WTC11 (cell line): Measurements from ENCODE around the gene CFAP100. TPM values are rescaled to one million over a fixed set of nuclear protein-coding genes. Genes with fewer than 3 reads are reported as not detected.
A peak's percentile ranks its signal among the peaks of the same experiment; 100 is the strongest.

Experiments
- ATAC-seq: fragments of 200-7000 bp; cut with Tn5 transposase; 2 replicates; pipeline ENCODE4 v1.10.0; 2021; ENCODE audit warnings: mild to moderate bottlenecking, moderate library complexity
- CTCF ChIA-PET: fragments of 300-600 bp; sonication (Branson Sonifier 250); formaldehyde crosslinking; loops from one replicate; lab custom pipeline; 2021; ENCODE audit warnings: antibody characterized with exemption; lab: Charles Lee
- POLR2A ChIA-PET: fragments of 350-600 bp; sonication (Branson Sonifier 250); formaldehyde crosslinking; loops from one replicate; lab custom pipeline; 2021; ENCODE audit warnings: antibody characterized with exemption; lab: Charles Lee
- DNase-seq: peaks from one replicate; pipeline ENCODE4 v3.0.0; 2021; ENCODE audit warnings: low spot score
- H3K27ac Mint-ChIP-seq: 2 replicates; pipeline ENCODE4 v1.8.0; 2021; ENCODE audit warnings: mixed read lengths
- H3K27me3 Mint-ChIP-seq: 2 replicates; pipeline ENCODE4 v1.8.0; 2021; ENCODE audit warnings: low read depth, mild to moderate bottlenecking, moderate library complexity, mixed read lengths
- H3K36me3 Mint-ChIP-seq: 2 replicates; pipeline ENCODE4 v1.8.0; 2021; ENCODE audit warnings: mixed read lengths
- H3K4me1 Mint-ChIP-seq: 2 replicates; pipeline ENCODE4 v1.8.0; 2022; ENCODE audit warnings: mixed read lengths
- H3K4me3 Mint-ChIP-seq: 2 replicates; pipeline ENCODE4 v1.8.0; 2021; ENCODE audit warnings: mild to moderate bottlenecking, moderate library complexity, mixed read lengths
- H3K9me3 Mint-ChIP-seq: 2 replicates; pipeline ENCODE4 v1.8.0; 2021; ENCODE audit warnings: mixed read lengths
- ATF6 ChIP-seq: sonication (generic); formaldehyde crosslinking; IDR thresholded peaks from 2 replicates; pipeline ENCODE4 v1.8.1; 2023; ENCODE audit warnings: mild to moderate bottlenecking, missing genetic modification reagents
- CBFB ChIP-seq: sonication (generic); formaldehyde crosslinking; IDR thresholded peaks from 2 replicates; pipeline ENCODE4 v1.8.1; 2022; ENCODE audit warnings: mild to moderate bottlenecking, low read depth, missing genetic modification reagents
- CREB1 ChIP-seq: sonication (generic); formaldehyde crosslinking; IDR thresholded peaks from 2 replicates; pipeline ENCODE4 v1.8.0; 2023; ENCODE audit warnings: mild to moderate bottlenecking, missing genetic modification reagents
- E2F5 ChIP-seq: sonication (generic); formaldehyde crosslinking; IDR thresholded peaks from 2 replicates; pipeline ENCODE4 v1.8.1; 2022; ENCODE audit warnings: mild to moderate bottlenecking, moderate library complexity, missing genetic modification reagents
- FOXP1 ChIP-seq: sonication (generic); formaldehyde crosslinking; IDR thresholded peaks from 2 replicates; pipeline ENCODE4 v1.8.0; 2022; ENCODE audit warnings: missing genetic modification reagents, mild to moderate bottlenecking, moderate library complexity, borderline replicate concordance
- FOXP4 ChIP-seq: sonication (generic); formaldehyde crosslinking; IDR thresholded peaks from 2 replicates; pipeline ENCODE4 v1.8.0; 2022; ENCODE audit warnings: mild to moderate bottlenecking, missing genetic modification reagents
- GABPB1 ChIP-seq: sonication (generic); formaldehyde crosslinking; IDR thresholded peaks from 2 replicates; pipeline ENCODE4 v1.8.1; 2023; ENCODE audit warnings: mild to moderate bottlenecking, missing genetic modification reagents
- JAZF1 ChIP-seq: fragments of 250-450 bp; sonication (Bioruptor Pico); IDR thresholded peaks from 2 replicates; pipeline ENCODE4 v1.9.0; 2021; ENCODE audit warnings: moderate library complexity, mild to moderate bottlenecking, inconsistent platforms
- MYBL2 ChIP-seq: sonication (generic); formaldehyde crosslinking; IDR thresholded peaks from 2 replicates; pipeline ENCODE4 v1.8.1; 2023; ENCODE audit warnings: mild to moderate bottlenecking, moderate library complexity, missing genetic modification reagents
- NFATC4 ChIP-seq: fragments of 250-450 bp; sonication (Bioruptor Pico); IDR thresholded peaks from 2 replicates; pipeline ENCODE4 v1.9.0; 2021; ENCODE audit warnings: mild to moderate bottlenecking
- SP1 ChIP-seq: sonication (generic); formaldehyde crosslinking; conservative IDR thresholded peaks from 2 replicates; pipeline ENCODE4 v1.8.1; 2022; ENCODE audit warnings: missing genetic modification reagents
- ZNF232 ChIP-seq: sonication (generic); formaldehyde crosslinking; IDR thresholded peaks from 2 replicates; pipeline ENCODE4 v1.8.0; 2022; ENCODE audit warnings: mild to moderate bottlenecking, missing genetic modification reagents
- ZSCAN18 ChIP-seq: fragments of 250-450 bp; sonication (Bioruptor Pico); IDR thresholded peaks from 2 replicates; pipeline ENCODE4 v2.1.2; 2022; ENCODE audit warnings: mild to moderate bottlenecking, moderate library complexity
- total RNA-seq: library from RNA; stranded (reverse); gene quantifications from 3 replicates; pipeline ENCODE4 v1.2.3, GENCODE V29; 2021
- TF ChIP-seq, protein P1 (sequence below): fragments of 250-450 bp; sonication (Bioruptor Pico); IDR thresholded peaks from 2 replicates; pipeline ENCODE4 v1.9.0; 2021; ENCODE audit warnings: mild to moderate bottlenecking

The CFAP100 gene
- total RNA-seq, 1 experiment from 2014 or later = not detected

GRCh38 chr3:126472277-126473006, 77.7 kb downstream of the CFAP100 start:
- POLR2A ChIA-PET = no interaction called here
- Mint-ChIP-seq H3K9me3 (no peaks in the 10 kb centered on the region), H3K36me3 (peaks cover 39% of the 10 kb centered on the region)
- TF ChIP-seq ZNF232 (CRISPR knock-in tag) (no peak), GABPB1 (peak; percentile 99)
- TF ChIP-seq, protein P1, sequence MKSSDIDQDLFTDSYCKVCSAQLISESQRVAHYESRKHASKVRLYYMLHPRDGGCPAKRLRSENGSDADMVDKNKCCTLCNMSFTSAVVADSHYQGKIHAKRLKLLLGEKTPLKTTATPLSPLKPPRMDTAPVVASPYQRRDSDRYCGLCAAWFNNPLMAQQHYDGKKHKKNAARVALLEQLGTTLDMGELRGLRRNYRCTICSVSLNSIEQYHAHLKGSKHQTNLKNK (CRISPR knock-in tag) = no peak
- TF ChIP-seq, all 79 proteins: peak for 1
- Mint-ChIP-seq H3K4me3 (peak overlapping the region; percentile 89), H3K27ac (peak overlapping the region; percentile 44), H3K4me1 (peaks cover 35% of the 10 kb centered on the region), H3K27me3 (no peaks in the 10 kb centered on the region)
- DNase-seq (no peak), ATAC-seq (no peak)
- CTCF ChIA-PET = interaction anchor here (1.2 kb wide), 1 partner anchor 226 kb away, joined by 3 read pairs; no protein-coding TSS in a partner anchor

DNA sequence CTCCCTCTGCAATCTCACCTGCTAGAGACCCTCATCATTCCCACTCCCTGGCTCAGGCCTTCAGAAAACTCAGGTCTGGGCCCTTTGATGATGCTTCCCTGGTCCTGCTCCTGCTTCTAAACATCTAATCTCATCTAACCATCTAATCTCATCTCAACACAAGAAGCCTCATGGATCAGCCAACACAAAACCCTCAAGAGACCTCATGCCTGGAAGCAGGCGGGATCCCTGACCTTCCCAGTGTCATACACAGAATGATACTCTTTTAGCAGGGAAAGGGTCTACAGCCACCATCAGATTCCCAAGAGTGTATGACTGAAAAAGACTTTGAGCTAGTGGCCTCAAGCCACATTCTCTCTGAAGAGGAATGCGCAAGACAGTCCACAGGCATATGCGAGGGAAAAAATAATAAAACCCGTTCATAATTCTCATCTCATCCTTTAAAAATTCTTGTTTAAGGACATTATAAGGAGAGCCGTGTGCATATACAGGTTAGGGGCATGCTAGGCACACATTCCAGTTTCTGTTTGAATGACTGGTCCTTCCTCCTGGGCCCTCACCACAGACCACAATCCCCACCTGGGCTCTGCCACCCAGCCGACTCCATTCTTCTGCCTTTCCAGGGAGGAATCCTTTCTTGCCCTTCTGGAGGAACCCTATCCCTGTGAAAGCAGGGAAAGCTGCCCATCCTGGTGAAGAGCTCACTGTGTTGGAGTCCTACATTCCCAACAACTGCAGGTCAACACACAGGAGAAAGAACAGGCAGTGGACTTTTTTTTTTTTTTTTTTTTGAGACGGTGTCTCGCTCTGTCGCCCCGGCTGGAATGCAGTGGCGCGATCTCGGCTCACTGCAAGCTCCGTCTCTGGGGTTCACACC, 78.8 kb downstream of the CFAP100 start:
- H3K9me3 Mint-ChIP-seq = no peaks in the 10 kb centered on the region
- peaks cover 39% of the 10 kb centered on the region for H3K4me1 Mint-ChIP-seq
- no peak for DNase-seq
- no peak for TF ChIP-seq CBFB (CRISPR knock-in tag)
- TF ChIP-seq FOXP1 (CRISPR knock-in tag) = no peak
- no peak for TF ChIP-seq ZSCAN18 (CRISPR knock-in tag)
- no peak for TF ChIP-seq ATF6
- no peak for TF ChIP-seq JAZF1 (CRISPR knock-in tag)
- TF ChIP-seq FOXP4 (CRISPR knock-in tag) = no peak
- no peak for TF ChIP-seq MYBL2 (CRISPR knock-in tag)
- no peak for TF ChIP-seq E2F5 (CRISPR knock-in tag)
- no peak for TF ChIP-seq SP1 (CRISPR knock-in tag)
- TF ChIP-seq NFATC4 = no peak
- no peak for TF ChIP-seq CREB1
- TF ChIP-seq, all 79 proteins: peak for 0
- Mint-ChIP-seq H3K4me3 (peak overlapping the region; percentile 89), H3K27me3 (no peaks in the 10 kb centered on the region), H3K36me3 (peaks cover 32% of the 10 kb centered on the region), H3K27ac (peak overlapping the region; percentile 22; the same call in 1 of the 2 replicates)
- CTCF ChIA-PET = interaction anchor here (0.7 to 1.8 kb wide), 4 partner anchors 11 to 341 kb away, joined by 3 to 7 read pairs (median 6); no protein-coding TSS in a partner anchor
- POLR2A ChIA-PET = no interaction called here
- ATAC-seq = no peak
